ENCODE measurements around the gene RBM24. TPM values are rescaled to one million over a fixed set of nuclear protein-coding genes. Genes with fewer than 3 reads are reported as not detected.

Gene RBM24
- total RNA-seq, 1 donor from 2014 or later, result 1.2 TPM

GRCh38 chr6:17298257-17298656 is 17.1 kb downstream of the RBM24 start:
- Histone ChIP-seq H3K4me3 (no peak overlapping the region), H3K27ac (no peak overlapping the region), H3K36me3 (no peaks in the 10 kb centered on the region), H3K27me3 (ENCODE audit: low read depth) (no peaks in the 10 kb centered on the region), H3K4me1 (no peaks in the 10 kb centered on the region), H3K9me3 (no peaks in the 10 kb centered on the region)
- ATAC-seq (no peak), DNase-seq (no peak)
- intact Hi-C loops (cut with DNase I), result no loop called here
- TF ChIP-seq CTCF (IDR thresholded peaks at IDR 0.05), result no peak

- Histone ChIP-seq H3K27ac (no peak overlapping the region), H3K9me3 (no peaks in the 10 kb centered on the region), H3K36me3 (no peaks in the 10 kb centered on the region), H3K4me3 (no peak overlapping the region), H3K27me3 (ENCODE audit: low read depth) (no peaks in the 10 kb centered on the region), H3K4me1 (no peaks in the 10 kb centered on the region)
- no peak for TF ChIP-seq CTCF (IDR thresholded peaks at IDR 0.05)
- DNase-seq (no peak), ATAC-seq (no peak)
- intact Hi-C loops (cut with DNase I), result no loop called here
Measured at GRCh38 chr6:17299222-17299621, 18.1 kb downstream of the RBM24 start.

GRCh38 chr6:17299750-17300149 is 18.6 kb downstream of the RBM24 start:
- ATAC-seq, result no peak
- H3K27me3 ChIP-seq (ENCODE audit: low read depth), result no peaks in the 10 kb centered on the region
- intact Hi-C loops (cut with DNase I), result no loop called here
- H3K27ac ChIP-seq, result no peak overlapping the region
- no peaks in the 10 kb centered on the region for H3K9me3 ChIP-seq
- H3K4me1 ChIP-seq, result no peaks in the 10 kb centered on the region
- no peaks in the 10 kb centered on the region for H3K36me3 ChIP-seq
- no peak for TF ChIP-seq CTCF (IDR thresholded peaks at IDR 0.05)
- no peak for DNase-seq
- H3K4me3 ChIP-seq, result no peak overlapping the region

GRCh38 chr6:17300637-17301036 is 19.5 kb downstream of the RBM24 start:
- no peaks in the 10 kb centered on the region for H3K36me3 ChIP-seq
- ATAC-seq (no peak), DNase-seq (no peak)
- TF ChIP-seq CTCF (IDR thresholded peaks at IDR 0.05), result no peak
- H3K4me3 ChIP-seq, result no peak overlapping the region
- no peaks in the 10 kb centered on the region for H3K9me3 ChIP-seq
- no peak overlapping the region for H3K27ac ChIP-seq
- no peaks in the 10 kb centered on the region for H3K4me1 ChIP-seq
- intact Hi-C loops (cut with DNase I), result no loop called here
- no peaks in the 10 kb centered on the region for H3K27me3 ChIP-seq (ENCODE audit: low read depth)

- no peaks in the 10 kb centered on the region for H3K4me1 ChIP-seq
Measured at GRCh38 chr6:17303444-17303843, 22.3 kb downstream of the RBM24 start.

More at GRCh38 chr6:17303444-17303843, 22.3 kb downstream of the RBM24 start:
- Histone ChIP-seq H3K9me3 (no peaks in the 10 kb centered on the region), H3K4me3 (no peak overlapping the region), H3K27me3 (ENCODE audit: low read depth) (no peaks in the 10 kb centered on the region), H3K36me3 (no peaks in the 10 kb centered on the region), H3K27ac (no peak overlapping the region)
- TF ChIP-seq CTCF (IDR thresholded peaks at IDR 0.05), result no peak
- ATAC-seq, result no peak
- intact Hi-C loops (cut with DNase I), result no loop called here
- DNase-seq, result no peak
